HepG2 (cell line): ENCODE measurements around the gene GNG5. TPM values are rescaled to one million over a fixed set of nuclear protein-coding genes. Genes with fewer than 3 reads are reported as not detected.

ENCODE experiments used
- ARNTL ChIP-seq: sonication (generic); formaldehyde crosslinking; IDR thresholded peaks from 2 replicates; pipeline ENCODE4 v1.4.0; 2020; ENCODE audit warnings: mild to moderate bottlenecking, missing genetic modification reagents
- ELF1 ChIP-seq: sonication (generic); formaldehyde crosslinking; IDR thresholded peaks from 2 replicates; pipeline ENCODE4 v1.4.0; 2020; ENCODE audit warnings: missing genetic modification reagents
- ESRRA ChIP-seq: sonication (generic); formaldehyde crosslinking; IDR thresholded peaks from 2 replicates; pipeline ENCODE4 v1.5.1; 2020; ENCODE audit warnings: mild to moderate bottlenecking, low read depth, missing genetic modification reagents
- FOXO4 ChIP-seq: sonication (generic); formaldehyde crosslinking; conservative IDR thresholded peaks from 2 replicates; pipeline ENCODE4 v1.8.1; 2023; ENCODE audit warnings: missing genetic modification reagents
- KAT7 ChIP-seq: IDR thresholded peaks from 2 replicates; pipeline ENCODE4 v1.6.1; 2018; ENCODE audit warnings: borderline replicate concordance, missing compliant biosample characterization
- NFIB ChIP-seq: sonication (generic); formaldehyde crosslinking; IDR thresholded peaks from 2 replicates; pipeline ENCODE4 v1.9.0; 2021; ENCODE audit warnings: missing genetic modification reagents, mild to moderate bottlenecking, borderline replicate concordance
- TAF15 ChIP-seq: fragments of 200-400 bp; formaldehyde crosslinking; IDR thresholded peaks from one replicate; pipeline ENCODE4 v1.6.1; 2018; ENCODE audit warnings: mild to moderate bottlenecking, low read depth, low read length; ENCODE audit not compliant: poor library complexity, severe bottlenecking
- TP53 ChIP-seq: sonication (generic); formaldehyde crosslinking; conservative IDR thresholded peaks from 2 replicates; pipeline ENCODE4 v1.4.0; 2020; ENCODE audit warnings: missing genetic modification reagents
- USF2 ChIP-seq, 2 experiments: sonication (generic) in 1 of 2; formaldehyde crosslinking in 1 of 2; IDR thresholded peaks; 2 replicates each; pipeline versions ENCODE4 v1.5.1 to v1.6.1; 2011 to 2020; ENCODE audit warnings: borderline replicate concordance in 1 of 2, low read depth in 1 of 2, low read length in 1 of 2, mild to moderate bottlenecking in 1 of 2, missing genetic modification reagents in 1 of 2, moderate library complexity in 1 of 2
- ZBTB7A ChIP-seq: sonication (generic); formaldehyde crosslinking; IDR thresholded peaks from 2 replicates; pipeline ENCODE4 v1.8.0; 2022; ENCODE audit warnings: mild to moderate bottlenecking, missing genetic modification reagents
- ZNF34 ChIP-seq: sonication (generic); formaldehyde crosslinking; IDR thresholded peaks from 2 replicates; pipeline ENCODE4 v1.4.0; 2020; ENCODE audit warnings: mild to moderate bottlenecking, missing genetic modification reagents, borderline replicate concordance
- ZNF343 ChIP-seq: sonication (generic); formaldehyde crosslinking; IDR thresholded peaks from 2 replicates; pipeline ENCODE4 v1.4.0; 2020; ENCODE audit warnings: mild to moderate bottlenecking, missing genetic modification reagents
- ZNF556 ChIP-seq: sonication (generic); formaldehyde crosslinking; IDR thresholded peaks from 2 replicates; pipeline ENCODE4 v1.4.0; 2020; ENCODE audit warnings: mild to moderate bottlenecking, missing genetic modification reagents, borderline replicate concordance
- ZNF580 ChIP-seq: IDR thresholded peaks from 2 replicates; pipeline ENCODE4 v1.6.1; 2016; ENCODE audit warnings: low read depth, borderline replicate concordance
- ZNF660 ChIP-seq: sonication (generic); formaldehyde crosslinking; IDR thresholded peaks from 2 replicates; pipeline ENCODE4 v1.5.1; 2020; ENCODE audit warnings: mild to moderate bottlenecking, low read depth, missing genetic modification reagents, borderline replicate concordance
- ZNF747 ChIP-seq: sonication (generic); formaldehyde crosslinking; IDR thresholded peaks from 2 replicates; pipeline ENCODE4 v1.8.1; 2023; ENCODE audit warnings: missing genetic modification reagents, mild to moderate bottlenecking, borderline replicate concordance
- polyA plus RNA-seq, 8 experiments: library from polyadenylated mRNA; depleted of rRNA in 3 of 8; stranded (reverse) in 7 of 8; unstranded in 1 of 8; fragments of >200 nt; fragmentation: Illumina TruSeq in 4 of 8; extraction: Trizol in 4 of 8; gene quantifications; 2 replicates each; pipeline versions ENCODE4 v1.2.1 to v1.2.3, GENCODE V29; 2011 to 2016; ENCODE audit warnings: low read depth in 4 of 8, missing spikeins in 1 of 8, mixed read lengths in 1 of 8; ENCODE audit not compliant: insufficient read depth in 1 of 8
- total RNA-seq, 5 experiments: library from RNA; depleted of rRNA; stranded (reverse); fragments of >200 nt; fragmentation: Illumina TruSeq; extraction: Trizol; gene quantifications; 2 replicates each; pipeline ENCODE4 v1.2.3, GENCODE V29; 2016; ENCODE audit warnings: low read depth in 1 of 5
- TF ChIP-seq, protein P1 (sequence below): sonication (generic); formaldehyde crosslinking; IDR thresholded peaks from 2 replicates; pipeline ENCODE4 v1.5.1; 2020; ENCODE audit warnings: mild to moderate bottlenecking, moderate library complexity, missing genetic modification reagents
- TF ChIP-seq, protein P2 (sequence below): sonication (generic); formaldehyde crosslinking; IDR thresholded peaks from 2 replicates; pipeline ENCODE4 v1.8.1; 2023; ENCODE audit warnings: missing genetic modification reagents, inconsistent platforms, borderline replicate concordance

Gene GNG5
- total and polyA plus RNA-seq, 2 of the 13 experiments (the other 11 are each of a cell fraction or from before 2014, with no cell fraction given), result 103 to 137 TPM

DNA sequence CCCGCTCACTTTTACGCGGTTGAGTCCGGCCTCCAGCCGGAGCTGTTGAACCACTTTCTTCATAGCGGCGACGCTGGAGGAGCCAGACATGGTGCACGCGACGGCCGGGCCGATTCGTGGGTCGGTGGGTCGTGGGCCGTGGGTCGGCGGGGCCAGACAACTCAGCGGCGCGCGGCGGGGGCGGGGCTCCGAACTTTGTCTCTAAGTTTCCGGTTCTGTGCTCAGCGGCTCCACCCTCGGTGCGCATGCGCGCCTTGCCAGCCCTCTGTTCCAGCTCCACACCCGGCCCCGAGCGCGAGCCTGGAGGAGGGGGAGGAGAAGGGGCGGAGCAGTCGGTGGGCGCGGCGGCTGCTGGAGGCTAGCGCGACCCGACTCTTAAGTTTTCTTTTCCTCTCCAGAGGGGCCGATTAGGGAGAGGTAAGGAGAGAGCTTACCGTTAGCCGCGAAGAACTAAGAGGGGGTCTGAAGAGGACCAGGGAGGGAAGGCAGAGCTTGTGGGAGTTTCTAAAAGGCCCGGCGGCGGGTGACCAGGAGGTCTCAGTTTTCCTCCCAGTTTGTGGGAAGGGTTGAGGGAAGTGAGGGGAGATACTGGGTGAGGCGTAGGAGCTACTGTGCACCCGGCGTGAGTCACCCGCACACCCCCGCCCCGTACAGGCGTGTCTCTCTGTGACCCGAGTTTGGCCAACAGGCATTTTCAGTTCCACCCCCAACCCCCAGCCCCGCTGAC, at the start of gene GNG5, which contains the start of gene SPATA1 (continued):
- TF ChIP-seq ARNTL (CRISPR knock-in tag), result 0 out of 2 replicates have a peak, but pooled peaks have one; percentile 37
- peak; percentile 22; the same call in 1 of the 2 replicates for TF ChIP-seq ZBTB7A (CRISPR knock-in tag)
- TF ChIP-seq ZNF556 (CRISPR knock-in tag), result no peak; the same call in 1 of the 2 replicates
- no peak for TF ChIP-seq TP53 (CRISPR knock-in tag)
- TF ChIP-seq ZNF343 (CRISPR knock-in tag), result peak; percentile 48; the same call in 1 of the 2 replicates
- TF ChIP-seq ESRRA (CRISPR knock-in tag), result 0 out of 2 replicates have a peak, but pooled peaks have one; percentile 9
- TF ChIP-seq, protein P1, sequence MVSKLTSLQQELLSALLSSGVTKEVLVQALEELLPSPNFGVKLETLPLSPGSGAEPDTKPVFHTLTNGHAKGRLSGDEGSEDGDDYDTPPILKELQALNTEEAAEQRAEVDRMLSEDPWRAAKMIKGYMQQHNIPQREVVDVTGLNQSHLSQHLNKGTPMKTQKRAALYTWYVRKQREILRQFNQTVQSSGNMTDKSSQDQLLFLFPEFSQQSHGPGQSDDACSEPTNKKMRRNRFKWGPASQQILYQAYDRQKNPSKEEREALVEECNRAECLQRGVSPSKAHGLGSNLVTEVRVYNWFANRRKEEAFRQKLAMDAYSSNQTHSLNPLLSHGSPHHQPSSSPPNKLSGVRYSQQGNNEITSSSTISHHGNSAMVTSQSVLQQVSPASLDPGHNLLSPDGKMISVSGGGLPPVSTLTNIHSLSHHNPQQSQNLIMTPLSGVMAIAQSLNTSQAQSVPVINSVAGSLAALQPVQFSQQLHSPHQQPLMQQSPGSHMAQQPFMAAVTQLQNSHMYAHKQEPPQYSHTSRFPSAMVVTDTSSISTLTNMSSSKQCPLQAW (CRISPR knock-in tag), result peak; percentile 10; the same call in 1 of the 2 replicates
- no peak for TF ChIP-seq FOXO4 (CRISPR knock-in tag)
- TF ChIP-seq ZNF580 (CRISPR knock-in tag), result peak; percentile 29
- no peak for TF ChIP-seq ZNF34 (CRISPR knock-in tag)
- TF ChIP-seq NFIB, result no peak
- TF ChIP-seq ZNF747, result no peak
- TF ChIP-seq, protein P2, sequence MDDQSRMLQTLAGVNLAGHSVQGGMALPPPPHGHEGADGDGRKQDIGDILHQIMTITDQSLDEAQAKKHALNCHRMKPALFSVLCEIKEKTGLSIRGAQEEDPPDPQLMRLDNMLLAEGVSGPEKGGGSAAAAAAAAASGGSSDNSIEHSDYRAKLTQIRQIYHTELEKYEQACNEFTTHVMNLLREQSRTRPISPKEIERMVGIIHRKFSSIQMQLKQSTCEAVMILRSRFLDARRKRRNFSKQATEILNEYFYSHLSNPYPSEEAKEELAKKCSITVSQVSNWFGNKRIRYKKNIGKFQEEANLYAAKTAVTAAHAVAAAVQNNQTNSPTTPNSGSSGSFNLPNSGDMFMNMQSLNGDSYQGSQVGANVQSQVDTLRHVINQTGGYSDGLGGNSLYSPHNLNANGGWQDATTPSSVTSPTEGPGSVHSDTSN, result peak; percentile 14; the same call in 1 of the 2 replicates
- no peak for TF ChIP-seq ZNF660
- no peak for TF ChIP-seq USF2 (IDR thresholded peaks at IDR 0.05; ENCODE audit: low read depth, low read length)
- TF ChIP-seq USF2 (CRISPR knock-in tag; IDR thresholded peaks at IDR 0.05; ENCODE audit: borderline replicate concordance), result no peak
- 0 out of 2 replicates have a peak, but pooled peaks have one; percentile 57 for TF ChIP-seq KAT7
- TF ChIP-seq TAF15, result no peak
- peak; percentile 46 for TF ChIP-seq ELF1 (CRISPR knock-in tag)
